HepG2 (cell line): ENCODE data around the gene MGST2.

Experiments used
- ATF3 ChIP-seq: sonication (generic); formaldehyde crosslinking; IDR thresholded peaks from 2 replicates; pipeline ENCODE4 v1.4.0; 2020; ENCODE audit warnings: missing genetic modification reagents
- CC2D1A ChIP-seq: sonication (generic); formaldehyde crosslinking; IDR thresholded peaks from 2 replicates; pipeline ENCODE4 v1.8.1; 2023; ENCODE audit warnings: mild to moderate bottlenecking, missing genetic modification reagents
- CEBPB ChIP-seq: IDR thresholded peaks from 2 replicates; pipeline ENCODE4 v1.6.1; 2011; ENCODE audit warnings: low read depth, low read length, improper control_type of control experiment, borderline replicate concordance
- FOXA1 ChIP-seq, 2 experiments: fragments of 450-650 bp in 1 of 2; sonication (generic) in 1 of 2; formaldehyde crosslinking in 1 of 2; IDR thresholded peaks; 2 replicates each; pipeline versions ENCODE4 v1.4.0 to v1.6.1; 2016 to 2020; ENCODE audit warnings: missing genetic modification reagents in 1 of 2
- NFAT5 ChIP-seq: sonication (generic); formaldehyde crosslinking; IDR thresholded peaks from 2 replicates; pipeline ENCODE4 v1.4.0; 2020; ENCODE audit warnings: missing genetic modification reagents
- POLR2G ChIP-seq: fragments of 200-400 bp; formaldehyde crosslinking; IDR thresholded peaks from 2 replicates; pipeline ENCODE4 v1.6.1; 2018; ENCODE audit warnings: mild to moderate bottlenecking, low read depth, low read length, moderate library complexity
- RFX5 ChIP-seq: IDR thresholded peaks from 2 replicates; pipeline ENCODE4 v1.6.1; 2011; ENCODE audit warnings: low read depth, low read length, improper control_type of control experiment
- ZHX1 ChIP-seq: sonication (generic); formaldehyde crosslinking; IDR thresholded peaks from 2 replicates; pipeline ENCODE4 v1.8.1; 2022; ENCODE audit warnings: low read depth, mild to moderate bottlenecking, missing genetic modification reagents

GRCh38 chr4:139639654-139640053 lies 26.0 kb upstream of the MGST2 start:
- TF ChIP-seq POLR2G (no peak), RFX5 (no peak), NFAT5 (CRISPR knock-in tag) (no peak), FOXA1 (IDR thresholded peaks at IDR 0.05) (no peak), FOXA1 (CRISPR knock-in tag; IDR thresholded peaks at IDR 0.05) (no peak), CEBPB (no peak), ATF3 (no peak), CC2D1A (CRISPR knock-in tag) (no peak), ZHX1 (CRISPR knock-in tag) (no peak)
